GM10266 (cell line): ENCODE measurements around the gene VARS1.

Source experiments
- DNase-seq: peaks from one replicate; pipeline ENCODE4 v3.0.0; 2012; ENCODE audit errors: extremely low spot score
- TF ChIP-seq, protein P1 (sequence below): IDR thresholded peaks from 2 replicates; pipeline ENCODE4 v1.5.1; 2012; ENCODE audit warnings: mild to moderate bottlenecking, low read depth; ENCODE audit not compliant: control insufficient read depth, insufficient read depth; ENCODE audit errors: missing control alignments

The VARS1 gene

DNA sequence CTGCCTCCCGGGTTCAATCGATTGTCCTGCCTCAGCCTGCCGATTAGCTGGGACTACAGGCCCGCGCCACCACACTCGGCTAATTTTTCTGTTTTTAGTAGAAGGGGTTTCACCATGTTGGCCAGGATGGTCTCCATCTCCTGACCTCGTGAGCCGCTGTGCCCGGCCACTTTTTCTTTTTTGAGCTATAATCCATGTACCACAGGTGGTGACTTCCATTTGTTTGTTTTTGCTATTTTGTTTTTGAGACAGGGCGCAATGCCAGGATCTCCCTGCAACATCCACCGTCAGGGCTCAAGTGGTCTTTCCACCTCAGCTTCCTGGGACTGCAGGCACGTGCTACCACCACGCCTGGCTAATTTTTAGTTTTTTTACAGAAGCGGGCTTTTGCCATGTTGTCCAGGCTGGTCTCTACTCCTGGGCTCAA is 40.5 kb upstream of the VARS1 start:
- TF ChIP-seq, protein P1, sequence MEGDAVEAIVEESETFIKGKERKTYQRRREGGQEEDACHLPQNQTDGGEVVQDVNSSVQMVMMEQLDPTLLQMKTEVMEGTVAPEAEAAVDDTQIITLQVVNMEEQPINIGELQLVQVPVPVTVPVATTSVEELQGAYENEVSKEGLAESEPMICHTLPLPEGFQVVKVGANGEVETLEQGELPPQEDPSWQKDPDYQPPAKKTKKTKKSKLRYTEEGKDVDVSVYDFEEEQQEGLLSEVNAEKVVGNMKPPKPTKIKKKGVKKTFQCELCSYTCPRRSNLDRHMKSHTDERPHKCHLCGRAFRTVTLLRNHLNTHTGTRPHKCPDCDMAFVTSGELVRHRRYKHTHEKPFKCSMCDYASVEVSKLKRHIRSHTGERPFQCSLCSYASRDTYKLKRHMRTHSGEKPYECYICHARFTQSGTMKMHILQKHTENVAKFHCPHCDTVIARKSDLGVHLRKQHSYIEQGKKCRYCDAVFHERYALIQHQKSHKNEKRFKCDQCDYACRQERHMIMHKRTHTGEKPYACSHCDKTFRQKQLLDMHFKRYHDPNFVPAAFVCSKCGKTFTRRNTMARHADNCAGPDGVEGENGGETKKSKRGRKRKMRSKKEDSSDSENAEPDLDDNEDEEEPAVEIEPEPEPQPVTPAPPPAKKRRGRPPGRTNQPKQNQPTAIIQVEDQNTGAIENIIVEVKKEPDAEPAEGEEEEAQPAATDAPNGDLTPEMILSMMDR, result no peak

DNA sequence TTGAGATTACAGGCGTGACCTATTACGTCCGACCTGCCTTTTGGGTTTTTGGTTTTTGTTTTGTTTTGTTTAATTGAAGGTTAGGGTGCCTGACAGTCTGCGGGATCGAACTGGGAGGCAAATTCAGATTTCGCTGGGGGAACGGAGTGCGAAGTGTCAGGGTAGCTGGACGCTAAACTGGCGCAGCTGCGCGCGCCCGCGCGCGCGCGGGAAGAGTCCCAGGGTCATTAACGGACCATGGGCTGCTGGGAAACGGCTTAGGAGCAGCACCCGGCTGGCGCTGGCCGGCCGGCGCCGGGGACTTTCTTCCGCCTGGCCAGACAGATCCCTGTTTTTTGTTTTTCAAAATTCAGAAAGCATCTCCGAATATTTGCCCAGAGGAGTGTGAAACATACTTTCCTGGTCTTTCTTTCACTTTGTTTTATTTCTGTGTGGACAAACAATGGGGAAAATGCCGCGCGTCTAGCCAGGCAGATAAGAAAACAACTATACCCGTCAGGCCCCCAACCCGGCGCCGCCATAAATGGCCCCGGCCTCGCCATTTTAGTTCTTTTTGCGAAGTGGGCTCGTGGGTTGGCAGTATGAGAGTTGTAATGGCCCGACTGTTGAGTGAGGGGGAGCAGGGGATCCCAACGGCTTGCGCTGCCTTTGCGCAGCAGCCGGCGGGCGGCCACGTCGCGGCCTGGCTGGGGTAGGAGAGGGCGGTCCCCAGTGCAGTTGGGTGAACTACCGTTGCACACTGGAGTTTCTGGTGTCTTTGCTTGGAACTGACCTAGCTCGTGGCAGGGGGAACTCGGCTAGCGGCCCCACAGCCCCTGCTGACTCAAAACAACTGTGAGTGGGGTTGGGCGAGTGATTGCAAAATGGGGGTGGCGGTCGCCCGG is 39.1 kb upstream of the VARS1 start:
- peak; percentile 85 for DNase-seq
- TF ChIP-seq, protein P1, result no peak

More for the DNA sequence above, 40.5 kb upstream of the VARS1 start:
- DNase-seq, result no peak

DNA sequence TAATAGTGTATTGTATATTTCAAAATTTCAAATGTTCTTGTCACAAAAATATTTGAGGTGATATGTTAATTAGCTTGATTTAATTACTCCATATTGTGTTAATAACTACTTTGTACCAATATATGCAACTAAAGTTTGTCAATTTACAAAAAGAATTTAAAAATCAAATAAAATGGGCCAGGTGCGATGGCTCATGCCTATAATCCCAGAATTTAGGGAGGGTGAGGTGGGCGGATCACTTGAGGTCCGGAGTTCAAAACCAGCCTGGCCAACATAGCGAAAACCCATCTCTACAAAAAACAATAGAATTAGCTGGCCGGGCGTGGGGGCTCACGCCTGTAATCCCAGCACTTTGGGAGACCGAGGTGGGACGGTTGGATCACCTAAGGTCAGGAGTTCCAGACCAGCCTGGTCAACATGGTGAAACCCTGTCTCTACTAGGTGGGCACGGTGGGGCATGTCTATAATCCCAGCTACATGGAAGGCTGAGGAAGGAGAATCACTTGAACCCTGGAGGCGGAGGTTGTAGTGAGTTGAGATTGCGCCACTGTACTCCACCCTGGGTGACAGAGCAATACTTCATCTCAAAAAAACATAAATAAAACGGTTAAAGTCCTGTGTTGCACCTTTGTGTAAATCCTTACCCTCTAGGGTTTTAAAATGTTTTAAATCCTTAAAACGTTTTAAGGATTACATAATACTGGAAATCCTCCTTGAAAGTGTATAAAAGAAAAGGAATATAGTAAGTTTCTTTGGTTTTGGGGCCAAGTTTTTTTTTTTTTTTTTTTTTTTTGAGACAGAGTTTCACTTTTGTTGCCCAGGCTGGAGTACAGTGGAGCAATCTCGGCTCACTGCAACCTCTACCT is 36.0 kb upstream of the VARS1 start:
- TF ChIP-seq, protein P1, result no peak
- DNase-seq, result no peak

DNA sequence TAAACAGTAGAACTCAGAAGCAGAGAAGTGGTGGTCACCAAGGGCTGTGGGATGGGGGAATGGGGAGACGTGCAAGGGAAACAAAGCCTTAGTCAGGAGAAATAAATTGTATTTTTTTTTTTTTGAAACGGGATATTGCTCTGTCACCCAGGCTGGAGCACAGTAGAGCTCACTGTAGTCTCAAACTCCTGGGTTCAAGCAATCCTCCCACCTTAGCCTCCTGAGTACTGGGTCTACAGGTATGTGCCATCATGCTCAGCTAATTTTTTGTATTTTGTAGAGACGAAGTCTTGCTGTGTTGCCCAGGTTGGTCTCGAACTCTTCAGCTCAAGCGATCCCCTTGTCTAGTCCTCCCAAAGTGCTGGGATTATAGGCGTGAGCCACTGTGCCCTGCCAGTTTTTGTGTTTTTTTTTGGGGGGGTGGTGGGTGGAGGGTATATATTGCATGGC is 35.4 kb upstream of the VARS1 start:
- TF ChIP-seq, protein P1, result no peak
- no peak for DNase-seq

DNA sequence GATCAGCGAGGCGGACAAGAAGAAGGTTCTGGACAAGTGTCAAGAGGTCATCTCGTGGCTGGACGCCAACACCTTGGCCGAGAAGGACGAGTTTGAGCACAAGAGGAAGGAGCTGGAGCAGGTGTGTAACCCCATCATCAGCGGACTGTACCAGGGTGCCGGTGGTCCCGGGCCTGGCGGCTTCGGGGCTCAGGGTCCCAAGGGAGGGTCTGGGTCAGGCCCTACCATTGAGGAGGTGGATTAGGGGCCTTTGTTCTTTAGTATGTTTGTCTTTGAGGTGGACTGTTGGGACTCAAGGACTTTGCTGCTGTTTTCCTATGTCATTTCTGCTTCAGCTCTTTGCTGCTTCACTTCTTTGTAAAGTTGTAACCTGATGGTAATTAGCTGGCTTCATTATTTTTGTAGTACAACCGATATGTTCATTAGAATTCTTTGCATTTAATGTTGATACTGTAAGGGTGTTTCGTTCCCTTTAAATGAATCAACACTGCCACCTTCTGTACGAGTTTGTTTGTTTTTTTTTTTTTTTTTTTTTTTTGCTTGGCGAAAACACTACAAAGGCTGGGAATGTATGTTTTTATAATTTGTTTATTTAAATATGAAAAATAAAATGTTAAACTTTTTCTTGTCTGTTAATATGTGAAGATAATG is 34.2 kb upstream of the VARS1 start:
- TF ChIP-seq, protein P1, result peak; percentile 42
- DNase-seq, result no peak

DNA sequence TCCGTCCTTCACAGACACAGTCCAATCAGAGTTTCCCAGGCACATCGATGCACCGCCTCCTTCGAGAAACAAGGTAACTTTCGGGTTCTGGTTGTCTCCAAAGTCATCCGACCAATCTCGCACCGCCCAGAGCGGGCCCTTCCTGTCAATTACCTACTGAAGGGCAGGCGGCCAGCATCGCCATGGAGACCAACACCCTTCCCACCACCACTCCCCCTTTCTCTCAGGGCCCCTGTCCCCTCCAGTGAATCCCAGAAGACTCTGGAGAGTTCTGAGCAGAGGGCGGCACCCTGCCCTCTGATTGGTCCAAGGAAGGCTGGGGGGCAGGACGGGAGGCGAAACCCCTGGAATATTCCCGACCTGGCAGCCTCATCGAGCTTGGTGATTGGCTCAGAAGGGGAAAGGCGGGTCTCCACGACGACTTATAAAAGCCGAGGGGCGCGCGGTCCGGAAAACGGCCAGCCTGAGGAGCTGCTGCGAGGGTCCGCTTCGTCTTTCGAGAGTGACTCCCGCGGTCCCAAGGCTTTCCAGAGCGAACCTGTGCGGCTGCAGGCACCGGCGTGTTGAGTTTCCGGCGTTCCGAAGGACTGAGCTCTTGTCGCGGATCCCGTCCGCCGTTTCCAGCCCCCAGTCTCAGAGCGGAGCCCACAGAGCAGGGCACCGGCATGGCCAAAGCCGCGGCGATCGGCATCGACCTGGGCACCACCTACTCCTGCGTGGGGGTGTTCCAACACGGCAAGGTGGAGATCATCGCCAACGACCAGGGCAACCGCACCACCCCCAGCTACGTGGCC is 31.9 kb upstream of the VARS1 start, which contains the start of gene HSPA1B:
Gene HSPA1B, plus strand, starts transcription at position 453 of the 794 bp plus-strand sequence. Its CDS starts 213 bp downstream, at position 666.
- TF ChIP-seq, protein P1, result no peak
- DNase-seq, result peak; percentile 94
